ENCODE results near the gene NPM3. TPM values are rescaled to one million over a fixed set of nuclear protein-coding genes. Genes with fewer than 3 reads are reported as not detected.
"Not testable (repeated sequence)": the region's sequence is repeated elsewhere in the genome, so short reads cannot be mapped to it uniquely, and the experiment has no call there.

NPM3 gene
- total RNA-seq, 2 donors from 2014 or later, result 16.3 to 19.9 TPM

- DNase-seq (ENCODE audit: low spot score), result no peak
- no peak for ATAC-seq (ENCODE audit: insufficient number of reproducible peaks, low FRiP score, low read depth)
- peaks cover 78% of the 10 kb centered on the region for H3K36me3 ChIP-seq
Measured at GRCh38 chr10:101803511-101803910, 20.3 kb upstream of the NPM3 start.

GRCh38 chr10:101797403-101798059 lies 14.3 kb upstream of the NPM3 start:
- DNase-seq (ENCODE audit: low spot score) (no peak), ATAC-seq (ENCODE audit: insufficient number of reproducible peaks, low FRiP score, low read depth) (no peak)
- Histone ChIP-seq H3K4me1 (ENCODE audit: control insufficient read depth in 1 of 2, low read depth in 2 of 2) (no peaks in the 10 kb centered on the region), H3K27me3 (replicated peaks; ENCODE audit: insufficient read depth) (no peaks in the 10 kb centered on the region), H3K36me3 (peaks cover 80% of the 10 kb centered on the region), H3K9me3 (no peaks in the 10 kb centered on the region), H3K4me3 (no peak overlapping the region), H3K27ac (no peak overlapping the region)
- TF ChIP-seq CTCF (IDR thresholded peaks at IDR 0.05), result no peak

More at GRCh38 chr10:101803511-101803910, 20.3 kb upstream of the NPM3 start:
- H3K4me1 ChIP-seq (ENCODE audit: control insufficient read depth in 1 of 2, low read depth in 2 of 2), result no peaks in the 10 kb centered on the region
- no peaks in the 10 kb centered on the region for H3K9me3 ChIP-seq
- no peak for TF ChIP-seq CTCF (IDR thresholded peaks at IDR 0.05)
- no peak overlapping the region for H3K27ac ChIP-seq
- H3K4me3 ChIP-seq, result no peak overlapping the region
- H3K27me3 ChIP-seq (replicated peaks; ENCODE audit: insufficient read depth), result no peaks in the 10 kb centered on the region

DNA sequence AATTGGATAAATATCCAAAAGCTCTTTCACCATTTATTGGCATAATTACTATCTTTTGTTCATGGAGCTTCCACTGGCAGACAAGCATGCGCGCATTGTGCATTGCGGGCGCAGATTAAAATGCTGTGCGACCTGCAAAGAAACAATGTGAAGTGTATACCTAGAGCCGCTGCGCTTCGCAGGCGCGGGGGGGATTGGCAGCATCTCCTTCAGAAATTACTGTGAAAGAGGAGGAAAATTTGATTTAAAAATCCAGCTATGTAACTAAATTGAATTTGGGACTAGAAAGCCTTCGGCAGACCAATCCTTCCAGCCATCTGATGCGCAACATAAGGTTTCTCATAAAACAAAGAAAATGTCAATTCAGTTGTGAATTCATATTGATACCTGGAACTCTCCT lies 10.3 kb upstream of the NPM3 start:
- DNase-seq (ENCODE audit: low spot score) (no peak), ATAC-seq (ENCODE audit: insufficient number of reproducible peaks, low FRiP score, low read depth) (no peak)
- no peaks in the 10 kb centered on the region for H3K27me3 ChIP-seq (replicated peaks; ENCODE audit: insufficient read depth)
- peaks cover 72% of the 10 kb centered on the region for H3K36me3 ChIP-seq
- H3K9me3 ChIP-seq, result no peaks in the 10 kb centered on the region
- no peak overlapping the region for H3K27ac ChIP-seq
- H3K4me1 ChIP-seq (ENCODE audit: control insufficient read depth in 1 of 2, low read depth in 2 of 2), result no peaks in the 10 kb centered on the region
- TF ChIP-seq CTCF (IDR thresholded peaks at IDR 0.05), result no peak
- no peak overlapping the region for H3K4me3 ChIP-seq

- Histone ChIP-seq H3K36me3 (peaks cover 71% of the 10 kb centered on the region), H3K4me1 (ENCODE audit: control insufficient read depth in 1 of 2, low read depth in 2 of 2) (no peaks in the 10 kb centered on the region), H3K27ac (no peak overlapping the region), H3K4me3 (no peak overlapping the region), H3K27me3 (replicated peaks; ENCODE audit: insufficient read depth) (no peaks in the 10 kb centered on the region), H3K9me3 (no peaks in the 10 kb centered on the region)
- no peak for ATAC-seq (ENCODE audit: insufficient number of reproducible peaks, low FRiP score, low read depth)
- no peak for DNase-seq (ENCODE audit: low spot score)
- no peak for TF ChIP-seq CTCF (IDR thresholded peaks at IDR 0.05)
Measured at GRCh38 chr10:101789686-101790085, 6.4 kb upstream of the NPM3 start.

GRCh38 chr10:101789231-101789630 lies 6.0 kb upstream of the NPM3 start:
- DNase-seq (ENCODE audit: low spot score); H3K9me3 ChIP-seq; H3K27ac ChIP-seq; H3K4me1 ChIP-seq (ENCODE audit: control insufficient read depth in 1 of 2, low read depth in 2 of 2); ATAC-seq (ENCODE audit: insufficient number of reproducible peaks, low FRiP score, low read depth); H3K27me3 ChIP-seq (replicated peaks; ENCODE audit: insufficient read depth); H3K4me3 ChIP-seq: not testable (repeated sequence)
- H3K36me3 ChIP-seq, result peaks cover 67% of the 10 kb centered on the region

- DNase-seq (ENCODE audit: low spot score) (no peak), ATAC-seq (ENCODE audit: insufficient number of reproducible peaks, low FRiP score, low read depth) (no peak)
- Histone ChIP-seq H3K4me3 (no peak overlapping the region), H3K27me3 (replicated peaks; ENCODE audit: insufficient read depth) (no peaks in the 10 kb centered on the region), H3K27ac (no peak overlapping the region), H3K36me3 (peaks cover 39% of the 10 kb centered on the region), H3K4me1 (ENCODE audit: control insufficient read depth in 1 of 2, low read depth in 2 of 2) (peaks cover 4 to 26% of the 10 kb centered on the region in 2 donors), H3K9me3 (no peaks in the 10 kb centered on the region)
- no peak for TF ChIP-seq CTCF (IDR thresholded peaks at IDR 0.05)
Measured at GRCh38 chr10:101785801-101786200, 2.6 kb upstream of the NPM3 start.
